Activated CD4-positive, alpha-beta T cell treated with anti-CD3 and anti-CD28 coated beads, Interleukin-10, Interleukin-2, amounts not matched to agents 100 ng/mL and 50 ng/mL, durations not matched to agents 16 hours and 8 hours (primary cell): ENCODE results near the gene POC1B.

Experiments
- DNase-seq: peaks from one replicate; pipeline ENCODE4 v3.0.0-alpha.2; 2020

The POC1B gene

DNA sequence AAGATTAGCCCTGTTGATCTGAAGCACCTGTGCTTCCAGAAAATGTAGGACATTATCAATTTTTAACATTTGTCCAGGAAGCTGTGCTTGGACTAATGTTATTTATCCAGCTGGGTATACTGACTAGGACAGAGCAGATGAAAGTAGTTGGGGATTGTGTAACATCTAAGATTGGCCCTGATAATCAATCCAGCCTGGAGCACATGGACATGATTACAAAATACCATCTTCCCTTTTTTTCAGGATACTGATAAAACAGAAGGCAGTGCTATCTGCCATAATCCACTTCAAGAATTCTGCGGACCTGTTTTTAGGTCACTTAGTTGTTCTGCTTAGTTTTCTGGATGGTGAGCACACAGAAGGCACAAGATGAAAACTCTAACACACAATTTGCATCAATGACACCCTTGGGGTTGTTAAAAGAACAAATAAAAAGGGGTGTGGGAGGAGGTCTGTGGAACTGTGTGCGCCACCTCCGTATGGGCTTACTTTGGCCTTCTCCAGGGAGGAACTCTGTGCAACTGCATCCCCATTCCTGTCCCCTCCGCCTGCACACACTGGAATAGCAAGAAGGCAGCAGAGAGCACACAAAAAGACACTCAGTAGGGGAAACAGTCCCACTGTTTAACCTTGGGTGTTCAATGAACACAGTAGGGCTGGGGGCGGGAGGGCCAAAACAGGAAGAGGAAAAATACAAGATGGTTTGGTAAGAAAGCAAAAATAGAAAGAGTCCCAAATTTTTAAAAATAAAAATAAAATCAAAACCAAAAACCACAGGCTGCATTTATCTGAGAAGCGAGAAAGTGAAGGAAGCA lies 142.4 kb downstream of the POC1B start:
- DNase-seq: no peak

DNA sequence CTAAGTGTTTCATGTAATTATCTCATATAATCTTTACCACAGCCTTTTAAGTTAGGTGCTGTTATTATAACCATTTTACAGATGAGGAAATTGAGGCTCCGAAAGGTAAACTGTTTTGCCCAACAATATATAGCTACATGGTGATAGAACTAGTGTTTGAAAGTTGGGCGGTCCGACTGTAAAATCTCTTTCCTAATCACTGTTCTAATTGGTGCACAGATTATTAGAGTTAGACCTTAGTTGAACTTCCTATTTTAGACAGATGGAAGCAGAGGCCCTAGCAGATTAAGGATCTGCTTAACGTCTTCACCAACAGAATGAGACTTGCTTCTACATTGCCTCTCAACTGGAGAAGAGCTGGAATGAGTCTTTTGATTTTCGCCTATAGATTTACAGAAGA lies 143.5 kb downstream of the POC1B start:
- DNase-seq: no peak

DNA sequence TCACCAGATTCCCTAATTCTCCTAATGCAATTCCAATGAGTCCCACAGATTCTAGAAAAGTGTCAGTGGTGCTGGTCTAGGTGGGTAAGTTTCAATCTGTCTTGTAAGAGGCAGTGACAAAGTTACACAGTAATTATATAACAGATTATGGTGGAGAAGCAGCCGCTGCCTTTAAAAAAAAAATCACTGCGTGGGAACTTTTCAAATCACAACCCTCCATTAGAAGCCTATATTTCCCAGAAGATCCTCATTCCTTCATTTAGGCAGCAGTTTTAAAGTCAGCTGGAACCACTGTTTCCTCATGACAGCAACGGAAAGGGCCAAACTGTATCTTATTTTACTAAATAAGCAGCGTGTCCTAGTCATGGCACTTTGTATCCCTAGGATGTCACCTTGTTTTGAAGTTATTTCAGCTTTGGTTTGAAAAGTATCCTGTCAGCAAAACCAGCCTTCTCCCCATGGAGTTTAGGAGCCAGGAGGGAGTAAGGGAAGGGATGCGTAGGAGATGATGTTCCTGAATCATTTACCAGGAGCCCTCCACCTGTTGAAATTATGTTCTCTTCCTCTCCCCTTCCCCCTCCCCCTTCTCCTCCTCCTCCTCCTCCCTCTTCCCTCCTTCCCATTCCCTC lies 145.9 kb downstream of the POC1B start:
- DNase-seq: no peak

DNA sequence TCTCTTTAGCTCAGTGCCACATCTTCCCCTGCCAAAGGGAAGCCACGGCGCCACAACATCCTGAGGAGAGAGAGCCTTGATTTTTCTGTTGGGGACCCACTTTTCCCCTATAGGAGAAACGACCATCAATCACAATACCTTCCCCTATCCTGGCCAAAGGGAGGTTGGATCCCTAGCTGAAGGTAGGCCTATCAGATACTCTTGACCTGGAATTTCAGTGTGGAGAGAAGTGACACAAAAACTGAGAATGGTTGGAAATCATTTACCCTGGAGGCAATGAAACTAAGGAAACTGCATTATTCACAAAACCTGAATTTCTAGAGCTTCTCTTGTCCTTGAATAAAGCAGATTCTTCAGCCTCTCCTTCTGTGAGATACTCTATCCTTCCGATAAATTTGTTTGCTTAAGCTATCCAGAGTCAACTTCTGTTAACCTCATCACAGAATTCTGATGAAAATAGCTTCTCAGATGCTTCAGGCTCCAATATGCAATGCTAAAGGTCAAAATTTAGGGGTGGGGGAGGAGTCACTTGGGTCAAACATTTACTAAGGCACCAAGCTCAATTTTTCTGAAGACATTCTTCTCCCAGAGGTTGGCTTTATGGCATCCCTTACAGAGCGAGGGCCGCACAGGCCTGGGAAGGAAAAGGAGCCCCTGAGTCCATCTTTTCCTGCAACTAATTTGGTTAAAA lies 146.6 kb downstream of the POC1B start:
- DNase-seq: no peak

DNA sequence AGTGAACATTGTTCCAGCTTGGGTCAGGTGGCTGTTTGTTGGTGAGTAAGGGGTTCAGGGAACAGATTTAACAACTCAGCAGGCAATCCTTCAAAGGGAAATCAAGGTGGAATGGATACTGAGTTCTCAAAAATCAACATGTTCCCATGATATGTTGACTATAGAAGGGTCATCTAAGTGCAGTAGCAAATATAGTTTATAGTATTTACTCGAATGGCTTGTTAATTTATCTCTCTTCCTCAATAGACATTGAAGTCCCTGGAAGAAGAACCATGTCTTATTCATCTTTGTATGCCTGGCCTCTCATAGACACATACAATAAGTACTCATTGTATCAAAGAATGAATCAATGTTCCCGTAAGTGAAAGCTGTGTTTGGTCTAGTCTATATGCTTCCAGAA lies 149.0 kb downstream of the POC1B start:
- DNase-seq: no peak

DNA sequence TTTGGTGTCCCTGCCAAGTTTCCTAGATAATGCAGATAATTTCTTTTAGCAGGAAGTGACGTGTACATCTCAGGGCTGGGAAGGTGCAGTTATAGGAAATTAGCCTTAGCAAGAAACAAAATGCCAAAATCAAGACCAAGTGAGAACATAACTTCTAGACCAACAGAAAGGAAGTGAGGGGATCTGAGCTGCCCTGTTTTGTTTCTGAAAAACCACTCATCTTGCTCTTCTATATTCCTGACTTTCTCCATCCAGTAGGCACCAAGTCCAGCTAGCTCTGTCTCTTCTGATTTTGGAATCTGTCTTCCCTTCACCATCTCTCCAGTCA lies 149.7 kb downstream of the POC1B start:
- no peak for DNase-seq

DNA sequence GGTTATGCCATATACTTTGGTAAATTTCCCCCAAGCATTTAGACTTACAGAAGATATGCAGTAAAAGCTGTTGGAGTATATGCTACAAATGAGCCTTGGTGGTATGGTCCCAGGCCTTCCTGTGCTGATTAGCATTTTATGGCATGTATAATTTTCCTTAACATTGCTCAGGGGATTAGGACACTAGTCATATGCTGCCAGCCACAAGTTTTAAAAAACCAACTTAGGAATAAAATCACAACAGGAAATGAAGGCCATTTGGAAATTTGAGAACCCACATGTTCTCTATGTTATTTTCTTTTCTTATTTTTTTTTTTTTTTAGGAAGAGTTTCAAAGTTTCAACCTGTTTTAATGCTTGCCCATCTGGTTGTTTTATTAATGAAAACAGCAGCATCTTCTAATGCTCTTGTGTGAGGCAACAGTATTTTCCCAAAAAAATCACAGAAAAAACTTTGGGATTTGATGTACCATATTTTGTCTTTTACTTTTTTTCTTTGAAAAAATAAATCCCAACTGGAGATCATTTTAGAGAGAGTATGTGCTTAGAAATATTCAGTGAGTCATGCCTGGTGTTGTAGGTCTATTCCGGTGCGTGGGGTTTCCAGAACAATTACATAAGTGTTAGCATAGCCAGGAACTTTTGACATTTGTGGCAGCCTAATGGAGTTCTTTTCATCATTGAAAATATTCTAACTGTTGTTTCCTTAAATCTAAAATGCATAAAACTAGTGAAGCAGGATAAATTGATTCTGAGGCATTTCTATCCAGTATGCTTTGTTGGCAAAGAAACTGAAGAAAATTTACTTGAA lies 151.9 kb downstream of the POC1B start:
- DNase-seq: no peak

DNA sequence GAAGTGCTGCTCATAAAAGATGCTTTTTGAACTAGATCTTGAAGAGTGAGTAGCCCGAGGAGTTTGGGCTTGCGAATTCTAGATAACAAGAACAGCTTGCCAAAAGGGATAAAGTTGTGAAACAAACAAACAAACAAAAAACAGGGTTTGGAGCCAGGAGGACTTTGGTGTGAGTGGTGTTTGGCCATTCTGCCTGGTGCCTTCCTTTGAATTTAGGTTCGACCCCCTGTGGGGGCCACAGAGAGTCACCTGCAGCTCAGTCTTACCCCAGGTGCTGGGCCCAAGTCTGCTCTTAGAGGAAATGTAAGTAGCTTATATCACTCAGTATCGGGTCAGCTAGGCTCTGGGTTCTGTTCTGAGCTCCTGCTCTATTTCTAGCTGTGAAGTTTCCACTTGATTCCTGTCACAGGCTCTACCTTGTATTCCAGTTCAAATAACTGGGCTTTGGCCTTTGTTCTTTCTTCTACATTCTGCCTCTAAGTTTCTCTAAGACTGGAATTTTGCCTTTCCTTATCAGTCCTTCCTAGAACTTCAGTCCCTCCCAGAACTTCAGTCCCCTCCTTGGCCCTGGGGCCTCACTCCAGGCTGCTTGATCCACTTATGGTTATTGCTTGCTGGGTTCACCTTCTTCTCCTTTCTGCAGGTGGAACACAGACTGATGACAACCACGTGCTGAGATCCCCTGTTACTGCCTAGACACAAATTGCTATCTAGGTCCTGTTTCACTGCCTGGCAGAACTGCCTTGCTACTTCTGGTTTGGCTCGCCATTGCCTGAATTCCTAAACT lies 153.1 kb downstream of the POC1B start:
- no peak for DNase-seq

DNA sequence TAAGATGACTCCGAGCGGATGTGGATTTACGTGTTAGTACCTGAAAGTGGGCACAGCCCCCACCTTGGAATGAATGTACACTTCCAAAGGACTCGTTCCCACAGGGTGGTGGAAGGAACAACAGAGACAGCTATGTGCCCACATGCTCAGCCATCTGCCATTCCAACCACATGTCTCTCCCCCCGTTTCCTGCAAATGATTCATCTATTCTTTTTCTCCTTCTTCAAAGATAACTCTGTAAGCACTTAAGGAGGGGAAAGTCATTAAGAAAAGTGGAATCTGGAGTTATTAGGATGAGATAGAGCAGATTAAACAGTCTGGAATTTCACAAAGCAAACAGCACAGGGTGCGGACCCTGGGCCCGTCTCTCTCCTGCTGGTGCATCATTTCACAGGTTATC lies 155.0 kb downstream of the POC1B start:
- DNase-seq: no peak

DNA sequence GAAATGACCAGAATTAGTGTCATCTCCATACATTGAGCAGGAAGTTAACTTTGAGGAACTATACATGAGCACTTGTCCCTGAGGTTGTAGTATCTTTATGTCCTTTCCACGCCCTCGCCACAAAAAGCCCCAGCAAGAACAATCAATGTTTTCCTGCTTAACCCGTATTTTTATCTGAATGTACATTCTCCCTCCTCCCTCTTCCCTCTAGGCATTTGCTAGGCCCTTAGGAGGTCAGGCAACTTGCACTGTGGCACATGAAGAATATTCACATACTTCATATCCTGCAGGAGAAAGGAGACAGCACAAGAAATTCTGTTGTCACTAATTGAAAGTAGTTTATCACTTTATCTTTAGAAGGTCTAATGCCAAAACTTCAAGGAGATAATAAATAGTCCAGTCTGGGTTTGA lies 155.4 kb downstream of the POC1B start:
- no peak for DNase-seq
